Transverse colon (tissue), 4 donors: Measurements from ENCODE around the gene NSUN3. TPM values are rescaled to one million over a fixed set of nuclear protein-coding genes. Genes with fewer than 3 reads are reported as not detected.

Experiments
- DNase-seq: peaks from one replicate; pipeline ENCODE4 v3.0.0-alpha.2; 2019
- H3K27ac ChIP-seq, 4 donors: fragments of 200-600 bp; sonication (generic); 2 replicates each; pipeline ENCODE4 v1.5.1; 2016 to 2018; ENCODE audit warnings: inconsistent platforms in 4 of 4
- H3K27me3 ChIP-seq: fragments of 200-600 bp; sonication (generic); 2 replicates; pipeline ENCODE4 v1.5.1; 2017; ENCODE audit warnings: inconsistent platforms
- H3K36me3 ChIP-seq, 4 donors: fragments of 200-600 bp; sonication (generic); 2 replicates each; pipeline ENCODE4 v1.5.1; 2017 to 2019; ENCODE audit warnings: inconsistent platforms in 4 of 4
- H3K4me1 ChIP-seq, 4 donors: fragments of 200-600 bp; sonication (generic); 2 replicates each; pipeline ENCODE4 v1.5.1; 2017 to 2020; ENCODE audit warnings: inconsistent platforms in 4 of 4
- H3K4me3 ChIP-seq, 4 donors: fragments of 200-600 bp; sonication (generic); 1 replicate in 1 of 4; 2 replicates in 3 of 4; pipeline versions ENCODE4 v1.5.1 to v1.6.1; 2017 to 2019; ENCODE audit warnings: inconsistent platforms in 4 of 4
- H3K9me3 ChIP-seq, 2 donors: fragments of 200-600 bp; sonication (generic); 2 replicates each; pipeline ENCODE4 v1.5.1; 2017 to 2019; ENCODE audit warnings: inconsistent platforms in 2 of 2
- EP300 ChIP-seq: sonication (generic); formaldehyde crosslinking; IDR thresholded peaks from one replicate; pipeline ENCODE4 v1.6.1; 2017; ENCODE audit warnings: antibody characterized with exemption, low read depth
- POLR2A ChIP-seq: fragments of 450-650 bp; IDR thresholded peaks from one replicate; pipeline ENCODE4 v1.6.1; 2016; ENCODE audit warnings: antibody characterized with exemption, mild to moderate bottlenecking, moderate library complexity
- POLR2AphosphoS5 ChIP-seq, 3 donors: sonication (generic); formaldehyde crosslinking; IDR thresholded peaks; one replicate each; pipeline ENCODE4 v1.6.1; 2016; ENCODE audit warnings: antibody characterized with exemption in 3 of 3
- WGBS, 2 donors: methylation state at CpG; one replicate each; pipeline ENCODE4 v1.1.5; 2018; ENCODE audit warnings: low coverage in 1 of 2; 5-methylcytosine and 5-hydroxymethylcytosine counted together
- in situ Hi-C, 4 donors: fragments of 200-750 bp; cut with MboI; loops; one replicate each; pipeline versions ENCODE4 v1.15.0 to v1.15.1; 2017; ENCODE audit warnings: low sequenced_read_pairs in 3 of 4, low pct_ligation_motif_present in 1 of 4, low pct_unique_long_range_greater_than_20kb in 1 of 4
- intact Hi-C: fragments of 100-400 bp; cut with DNase I; formaldehyde crosslinking; loops from one replicate; pipeline ENCODE4 v1.15.1; 2023; ENCODE audit warnings: low total_unique reads
- total RNA-seq, 4 donors: library from RNA; depleted of rRNA; stranded (reverse); fragments of >200 nt; gene quantifications; one replicate each; pipeline ENCODE4 v1.1.0, GENCODE V29; 2016
- TF ChIP-seq, protein P1 (sequence below), 5 experiments: fragments of 200-600 bp in 3 of 5; fragments of 450-650 bp in 2 of 5; sonication (generic) in 3 of 5; IDR thresholded peaks; 1 replicate in 2 of 5; 2 replicates in 3 of 5; pipeline ENCODE4 v1.5.1; 2016 to 2017; ENCODE audit warnings: antibody characterized with exemption in 5 of 5, inconsistent platforms in 3 of 5, mild to moderate bottlenecking in 2 of 5, moderate library complexity in 1 of 5

NSUN3 gene
- total RNA-seq, 4 donors from 2014 or later, result 10.3 to 27.9 (median 19.0) TPM

- H3K4me3 ChIP-seq, result no peak overlapping the region
- H3K27me3 ChIP-seq, result no peaks in the 10 kb centered on the region
- H3K4me1 ChIP-seq, result no peaks in the 10 kb centered on the region
- no peak overlapping the region for H3K27ac ChIP-seq
- TF ChIP-seq EP300 (no peak), POLR2A (no peak), POLR2AphosphoS5 (IDR thresholded peaks at IDR 0.05) (no peak)
- TF ChIP-seq, protein P1, sequence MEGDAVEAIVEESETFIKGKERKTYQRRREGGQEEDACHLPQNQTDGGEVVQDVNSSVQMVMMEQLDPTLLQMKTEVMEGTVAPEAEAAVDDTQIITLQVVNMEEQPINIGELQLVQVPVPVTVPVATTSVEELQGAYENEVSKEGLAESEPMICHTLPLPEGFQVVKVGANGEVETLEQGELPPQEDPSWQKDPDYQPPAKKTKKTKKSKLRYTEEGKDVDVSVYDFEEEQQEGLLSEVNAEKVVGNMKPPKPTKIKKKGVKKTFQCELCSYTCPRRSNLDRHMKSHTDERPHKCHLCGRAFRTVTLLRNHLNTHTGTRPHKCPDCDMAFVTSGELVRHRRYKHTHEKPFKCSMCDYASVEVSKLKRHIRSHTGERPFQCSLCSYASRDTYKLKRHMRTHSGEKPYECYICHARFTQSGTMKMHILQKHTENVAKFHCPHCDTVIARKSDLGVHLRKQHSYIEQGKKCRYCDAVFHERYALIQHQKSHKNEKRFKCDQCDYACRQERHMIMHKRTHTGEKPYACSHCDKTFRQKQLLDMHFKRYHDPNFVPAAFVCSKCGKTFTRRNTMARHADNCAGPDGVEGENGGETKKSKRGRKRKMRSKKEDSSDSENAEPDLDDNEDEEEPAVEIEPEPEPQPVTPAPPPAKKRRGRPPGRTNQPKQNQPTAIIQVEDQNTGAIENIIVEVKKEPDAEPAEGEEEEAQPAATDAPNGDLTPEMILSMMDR (IDR thresholded peaks at IDR 0.05), result no peak
- H3K36me3 ChIP-seq, result peaks cover 0 to 13% (median 0%) of the 10 kb centered on the region in 4 donors
- WGBS, 2 donors, result 95 to 100% methylated on average over 4 to 5 of the region's 5 CpGs
- H3K9me3 ChIP-seq, result no peaks in the 10 kb centered on the region
- in situ Hi-C loops, result no loop called here
- intact Hi-C loops, result no loop called here
- DNase-seq, result no peak
Observed at GRCh38 chr3:94114666-94115065, 51.8 kb downstream of the NSUN3 start.

- in situ Hi-C loops (no loop called here), intact Hi-C loops (no loop called here)
- no peak for DNase-seq
- H3K4me1 ChIP-seq, result no peaks in the 10 kb centered on the region
- 60 to 65% methylated on average over 6 of the region's 6 CpGs for WGBS, 2 donors
- no peak overlapping the region for H3K27ac ChIP-seq
- no peaks in the 10 kb centered on the region for H3K27me3 ChIP-seq
- H3K36me3 ChIP-seq, result peaks cover 0 to 13% (median 0%) of the 10 kb centered on the region in 4 donors
- no peaks in the 10 kb centered on the region for H3K9me3 ChIP-seq
- TF ChIP-seq POLR2AphosphoS5 (IDR thresholded peaks at IDR 0.05) (no peak), POLR2A (no peak), EP300 (no peak)
- TF ChIP-seq, protein P1 (IDR thresholded peaks at IDR 0.05), result no peak
- no peak overlapping the region for H3K4me3 ChIP-seq
Observed at GRCh38 chr3:94115482-94115881, 52.6 kb downstream of the NSUN3 start.

GRCh38 chr3:94117729-94118128 lies 54.9 kb downstream of the NSUN3 start:
- peaks cover 0 to 1% (median 0%) of the 10 kb centered on the region in 4 donors for H3K36me3 ChIP-seq
- H3K9me3 ChIP-seq, result no peaks in the 10 kb centered on the region
- intact Hi-C loops, result no loop called here
- H3K4me3 ChIP-seq, result no peak overlapping the region
- in situ Hi-C loops, result no loop called here
- TF ChIP-seq, protein P1 (IDR thresholded peaks at IDR 0.05), result no peak
- TF ChIP-seq EP300, result no peak
- no peak for TF ChIP-seq POLR2AphosphoS5 (IDR thresholded peaks at IDR 0.05)
- TF ChIP-seq POLR2A, result no peak
- no peaks in the 10 kb centered on the region for H3K4me1 ChIP-seq
- DNase-seq, result no peak
- 92 to 95% methylated on average over 2 of the region's 2 CpGs for WGBS, 2 donors
- H3K27me3 ChIP-seq, result no peaks in the 10 kb centered on the region
- no peak overlapping the region for H3K27ac ChIP-seq

DNA sequence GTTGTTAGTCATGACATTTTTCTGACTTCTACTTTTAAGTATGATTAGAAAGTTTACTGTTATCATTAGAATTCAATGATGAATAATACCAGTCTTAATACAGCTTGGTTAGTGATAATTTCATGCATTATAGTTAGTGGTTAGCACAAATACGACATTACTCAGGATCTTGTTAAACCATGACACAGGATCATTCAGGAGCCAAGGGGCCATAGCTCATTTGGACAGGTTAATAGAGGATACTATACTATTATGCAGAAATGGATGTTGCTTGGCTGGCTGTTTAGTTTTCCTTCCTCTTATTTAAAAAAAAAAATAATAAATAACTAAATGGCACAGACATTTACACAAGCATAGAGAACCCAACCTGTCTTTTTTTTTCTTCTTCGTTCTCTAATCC lies 55.5 kb downstream of the NSUN3 start:
- WGBS, 2 donors, result 60 to 78% methylated on average over 2 of the region's 2 CpGs

More for the DNA sequence above, 55.5 kb downstream of the NSUN3 start:
- no peak overlapping the region for H3K27ac ChIP-seq
- no peaks in the 10 kb centered on the region for H3K9me3 ChIP-seq
- intact Hi-C loops, result no loop called here
- no peaks in the 10 kb centered on the region for H3K36me3 ChIP-seq
- DNase-seq, result no peak
- H3K4me3 ChIP-seq, result no peak overlapping the region
- no peaks in the 10 kb centered on the region for H3K4me1 ChIP-seq
- TF ChIP-seq, protein P1 (IDR thresholded peaks at IDR 0.05), result no peak
- TF ChIP-seq POLR2AphosphoS5 (IDR thresholded peaks at IDR 0.05) (no peak), POLR2A (no peak), EP300 (no peak)
- H3K27me3 ChIP-seq, result no peaks in the 10 kb centered on the region
- in situ Hi-C loops, result no loop called here
